ENCODE measurements around the gene FAM83C.
"Not testable (repeated sequence)": the region's sequence is repeated elsewhere in the genome, so short reads cannot be mapped to it uniquely, and the experiment has no call there.

The FAM83C gene

GRCh38 chr20:35257175-35257909 lies 34.9 kb downstream of the FAM83C start:
- H3K4me3 ChIP-seq (ENCODE audit: low read length), result no peak overlapping the region
- TF ChIP-seq, protein P1, sequence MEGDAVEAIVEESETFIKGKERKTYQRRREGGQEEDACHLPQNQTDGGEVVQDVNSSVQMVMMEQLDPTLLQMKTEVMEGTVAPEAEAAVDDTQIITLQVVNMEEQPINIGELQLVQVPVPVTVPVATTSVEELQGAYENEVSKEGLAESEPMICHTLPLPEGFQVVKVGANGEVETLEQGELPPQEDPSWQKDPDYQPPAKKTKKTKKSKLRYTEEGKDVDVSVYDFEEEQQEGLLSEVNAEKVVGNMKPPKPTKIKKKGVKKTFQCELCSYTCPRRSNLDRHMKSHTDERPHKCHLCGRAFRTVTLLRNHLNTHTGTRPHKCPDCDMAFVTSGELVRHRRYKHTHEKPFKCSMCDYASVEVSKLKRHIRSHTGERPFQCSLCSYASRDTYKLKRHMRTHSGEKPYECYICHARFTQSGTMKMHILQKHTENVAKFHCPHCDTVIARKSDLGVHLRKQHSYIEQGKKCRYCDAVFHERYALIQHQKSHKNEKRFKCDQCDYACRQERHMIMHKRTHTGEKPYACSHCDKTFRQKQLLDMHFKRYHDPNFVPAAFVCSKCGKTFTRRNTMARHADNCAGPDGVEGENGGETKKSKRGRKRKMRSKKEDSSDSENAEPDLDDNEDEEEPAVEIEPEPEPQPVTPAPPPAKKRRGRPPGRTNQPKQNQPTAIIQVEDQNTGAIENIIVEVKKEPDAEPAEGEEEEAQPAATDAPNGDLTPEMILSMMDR (conservative IDR thresholded peaks at IDR 0.05; ENCODE audit: low read length), result no peak
- peak; percentile 38 for DNase-seq (ENCODE audit: low read depth)

GRCh38 chr20:35254448-35254999 lies 37.7 kb downstream of the FAM83C start:
- H3K4me3 ChIP-seq (ENCODE audit: low read length), result no peak overlapping the region
- no peak for DNase-seq (ENCODE audit: low read depth)

DNA sequence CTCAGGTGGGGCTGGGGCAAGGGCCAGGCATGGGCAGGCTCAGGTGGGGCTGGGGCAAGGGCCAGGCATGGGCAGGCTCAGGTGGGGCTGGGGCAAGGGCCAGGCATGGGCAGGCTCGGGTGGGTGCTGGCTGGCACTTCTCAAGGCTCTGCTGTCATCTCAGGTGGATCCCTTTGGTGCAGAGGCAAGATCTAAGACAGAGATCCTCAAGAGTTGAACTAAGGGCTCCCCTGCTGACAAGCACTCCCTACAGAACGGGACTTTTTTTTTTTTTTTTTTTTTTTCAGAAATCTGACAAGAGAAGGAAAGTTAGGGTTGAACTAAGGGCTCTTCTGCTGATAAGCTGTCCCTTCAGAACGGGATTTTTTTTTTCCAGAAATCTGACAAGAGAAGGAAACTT lies 39.2 kb downstream of the FAM83C start:
- TF ChIP-seq, protein P1 (conservative IDR thresholded peaks at IDR 0.05; ENCODE audit: low read length), result no peak
- H3K4me3 ChIP-seq (ENCODE audit: low read length), result no peak overlapping the region
- DNase-seq (ENCODE audit: low read depth), result no peak

More at GRCh38 chr20:35254448-35254999, 37.7 kb downstream of the FAM83C start:
- TF ChIP-seq, protein P1 (conservative IDR thresholded peaks at IDR 0.05; ENCODE audit: low read length), result no peak

DNA sequence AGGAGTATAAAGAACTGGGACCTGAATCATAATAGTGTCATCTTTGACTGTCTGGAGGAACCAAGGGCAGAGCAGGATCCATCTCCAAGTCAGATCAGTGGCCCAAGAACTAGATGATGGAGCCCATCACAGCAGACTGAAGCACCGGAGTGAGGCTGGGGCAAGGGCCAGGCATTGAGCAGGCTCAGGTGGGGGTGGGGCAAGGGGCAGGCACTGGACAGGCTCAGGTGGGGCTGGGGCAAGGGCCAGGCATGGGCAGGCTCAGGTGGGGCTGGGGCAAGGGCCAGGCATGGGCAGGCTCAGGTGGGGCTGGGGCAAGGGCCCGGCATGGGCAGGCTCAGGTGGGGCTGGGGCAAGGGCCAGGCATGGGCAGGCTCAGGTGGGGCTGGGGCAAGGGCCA lies 39.6 kb downstream of the FAM83C start:
- not testable (repeated sequence) for H3K4me3 ChIP-seq (ENCODE audit: low read length); DNase-seq (ENCODE audit: low read depth)

DNA sequence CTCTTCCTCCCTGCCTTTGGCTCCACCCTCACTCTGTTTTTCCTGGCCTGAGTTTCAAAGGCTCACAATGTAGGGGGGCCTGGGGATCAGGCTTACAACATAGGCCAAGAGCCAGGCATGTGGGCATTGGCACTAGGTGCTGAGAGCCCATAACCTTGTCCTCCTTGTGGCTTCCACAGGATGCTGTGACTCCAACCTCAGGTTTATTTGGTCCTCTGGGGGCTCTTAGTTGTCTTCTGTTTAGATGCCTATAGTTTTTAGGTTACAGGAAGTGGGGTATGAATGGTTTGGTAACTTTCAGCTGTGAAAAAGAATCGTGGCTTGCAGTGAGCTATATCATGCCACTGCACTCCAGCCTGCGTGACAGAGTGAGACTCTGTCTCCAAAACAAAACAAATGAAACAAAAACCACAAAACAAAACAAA lies 40.2 kb downstream of the FAM83C start:
- TF ChIP-seq, protein P1 (conservative IDR thresholded peaks at IDR 0.05; ENCODE audit: low read length), result no peak
- no peak overlapping the region for H3K4me3 ChIP-seq (ENCODE audit: low read length)
- DNase-seq (ENCODE audit: low read depth), result no peak

DNA sequence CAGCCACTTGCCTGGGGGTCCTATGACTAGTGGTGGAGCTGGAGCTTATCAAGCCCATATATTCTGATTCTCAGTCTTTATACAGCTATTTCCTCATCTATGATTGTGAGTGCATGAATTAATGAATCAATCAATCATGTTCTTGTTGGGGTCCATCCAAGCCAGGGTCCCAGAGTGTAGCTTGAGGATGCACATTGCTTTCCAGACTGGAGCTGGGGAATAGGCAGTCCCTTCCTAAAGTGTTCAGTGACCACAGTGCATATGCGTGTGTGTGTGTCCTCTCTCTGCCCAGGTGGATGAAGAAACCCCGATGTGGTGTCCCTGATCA lies 40.6 kb downstream of the FAM83C start:
- TF ChIP-seq, protein P1 (conservative IDR thresholded peaks at IDR 0.05; ENCODE audit: low read length), result no peak
- no peak overlapping the region for H3K4me3 ChIP-seq (ENCODE audit: low read length)
- DNase-seq (ENCODE audit: low read depth), result no peak

GRCh38 chr20:35248641-35249475 lies 43.4 kb downstream of the FAM83C start:
- DNase-seq (ENCODE audit: low read depth), result peak; percentile 9
- H3K4me3 ChIP-seq (ENCODE audit: low read length), result no peak overlapping the region
- TF ChIP-seq, protein P1 (conservative IDR thresholded peaks at IDR 0.05; ENCODE audit: low read length), result no peak
